Measurements from ENCODE around the gene MRFAP1L1. TPM values are rescaled to one million over a fixed set of nuclear protein-coding genes. Genes with fewer than 3 reads are reported as not detected.

MRFAP1L1 gene
- total and polyA plus RNA-seq, 7 donors = 30.0 to 79.0 (median 39.1) TPM

- Histone ChIP-seq H3K27me3 (ENCODE audit: insufficient read depth in 3 of 3, low read length in 2 of 3) (no peaks in the 10 kb centered on the region), H3K4me3 (no peak overlapping the region), H3K27ac (peak overlapping the region; percentile 41), H3K4me1 (peaks cover 30% of the 10 kb centered on the region), H3K9me3 (no peaks in the 10 kb centered on the region), H3K36me3 (ENCODE audit: insufficient read depth in 1 of 2, low read depth in 1 of 2) (no peaks in the 10 kb centered on the region)
- TF ChIP-seq CTCF (IDR thresholded peaks at IDR 0.05) = peak; percentile 96
- 4 to 5% (median 4%) methylated on average over 14 of the region's 14 CpGs for WGBS, 3 donors
- DNase-seq = peak; percentile 88 to 94
- ATAC-seq = peak; percentile 70 to 79 (median 74)
- intact Hi-C loops (cut with DNase I) = loop anchor here (1.0 to 10.0 kb wide), 5 partner anchors 152 to 1885 kb away; no protein-coding TSS in a partner anchor
These were observed 10.6 kb upstream of the MRFAP1L1 start for GRCh38 chr4:6720202-6720699.

GRCh38 chr4:6719611-6720179 lies 10.0 kb upstream of the MRFAP1L1 start:
- Histone ChIP-seq H3K36me3 (ENCODE audit: insufficient read depth in 1 of 2, low read depth in 1 of 2) (no peaks in the 10 kb centered on the region), H3K4me1 (peaks cover 31% of the 10 kb centered on the region), H3K27me3 (ENCODE audit: insufficient read depth in 3 of 3, low read length in 2 of 3) (no peaks in the 10 kb centered on the region), H3K27ac (peak overlapping the region; percentile 9), H3K9me3 (no peaks in the 10 kb centered on the region), H3K4me3 (no peak overlapping the region)
- WGBS, 3 donors = 60 to 82% (median 73%) methylated on average over 8 of the region's 8 CpGs
- intact Hi-C loops (cut with DNase I) = loop anchor here (1.0 to 10.0 kb wide), 7 partner anchors 63 to 1885 kb away; partner anchors contain the start of gene KIAA0232 (in 1 of the 2)
- DNase-seq (no peak), ATAC-seq (no peak)
- no peak for TF ChIP-seq CTCF (IDR thresholded peaks at IDR 0.05)

- no peak for DNase-seq
- TF ChIP-seq CTCF (IDR thresholded peaks at IDR 0.05) = no peak
These were observed 9.4 kb upstream of the MRFAP1L1 start for GRCh38 chr4:6718932-6719610.

GRCh38 chr4:6716958-6717655 lies 7.4 kb upstream of the MRFAP1L1 start:
- WGBS, 3 donors = 19 to 21% (median 20%) methylated on average over 7 of the region's 7 CpGs
- no peaks in the 10 kb centered on the region for H3K27me3 ChIP-seq (ENCODE audit: insufficient read depth in 3 of 3, low read length in 2 of 3)
- no peaks in the 10 kb centered on the region for H3K9me3 ChIP-seq
- intact Hi-C loops (cut with DNase I) = loop anchor here (1.0 to 10.0 kb wide), 4 partner anchors 65 to 355 kb away; partner anchors contain the start of gene KIAA0232 (in 1 of the 2)
- DNase-seq = no peak
- peak overlapping the region; percentile 99 for H3K27ac ChIP-seq
- H3K36me3 ChIP-seq (ENCODE audit: insufficient read depth in 1 of 2, low read depth in 1 of 2) = no peaks in the 10 kb centered on the region
- no peak for TF ChIP-seq CTCF (IDR thresholded peaks at IDR 0.05)
- H3K4me1 ChIP-seq = peaks cover 31% of the 10 kb centered on the region
- no peak for ATAC-seq
- peak overlapping the region; percentile 95 for H3K4me3 ChIP-seq

More at GRCh38 chr4:6718932-6719610, 9.4 kb upstream of the MRFAP1L1 start:
- Histone ChIP-seq H3K27ac (peak overlapping the region; percentile 99), H3K36me3 (ENCODE audit: insufficient read depth in 1 of 2, low read depth in 1 of 2) (no peaks in the 10 kb centered on the region), H3K9me3 (no peaks in the 10 kb centered on the region), H3K4me1 (peaks cover 31% of the 10 kb centered on the region), H3K27me3 (ENCODE audit: insufficient read depth in 3 of 3, low read length in 2 of 3) (no peaks in the 10 kb centered on the region), H3K4me3 (no peak overlapping the region)
- WGBS, 3 donors = 71 to 86% (median 80%) methylated on average over 7 of the region's 7 CpGs
- intact Hi-C loops (cut with DNase I) = loop anchor here (5.0 to 10.0 kb wide), 3 partner anchors 63 to 353 kb away; partner anchors contain the start of gene KIAA0232 (in 1 of the 2)
- ATAC-seq = no peak

Data from psoas muscle (tissue), 8 donors.